ENCODE results near the gene PGGHG. TPM values are rescaled to one million over a fixed set of nuclear protein-coding genes. Genes with fewer than 3 reads are reported as not detected.

The PGGHG gene
- total RNA-seq, 2 experiments from 2014 or later: 214 to 229 TPM

DNA sequence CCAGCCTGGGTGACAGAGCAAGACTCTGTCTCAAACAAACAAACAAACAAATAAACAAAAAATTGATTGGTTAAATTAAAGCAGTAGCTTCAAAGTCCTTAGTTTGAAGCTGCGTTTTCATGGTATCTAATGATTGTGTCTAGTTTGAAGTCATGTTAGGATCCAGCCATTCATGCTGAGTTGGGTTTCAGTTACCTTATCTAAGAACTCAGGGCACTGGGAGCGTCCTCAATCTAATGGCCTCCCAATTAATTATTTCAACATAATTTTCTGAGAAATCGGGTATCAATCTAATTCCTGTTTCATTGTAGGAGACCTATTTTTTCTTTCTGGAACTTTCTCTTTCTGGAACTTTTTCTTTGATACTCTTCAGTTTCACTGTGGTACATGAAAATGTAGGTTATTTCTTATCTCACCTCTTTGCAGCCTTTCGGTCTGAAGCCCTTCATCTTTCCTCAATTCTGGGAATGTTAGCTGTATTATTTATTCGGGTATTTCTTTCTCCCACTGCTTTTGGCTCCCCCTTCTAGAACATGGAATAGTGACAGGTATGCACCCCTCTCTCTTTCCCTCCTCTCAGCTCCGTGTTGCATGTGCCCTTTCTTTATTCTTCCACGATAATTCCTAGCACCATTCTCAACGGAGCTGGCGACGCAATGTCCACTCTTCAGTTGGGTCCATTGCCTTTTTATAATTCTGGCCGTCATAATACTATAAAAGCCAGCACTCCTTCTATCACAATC is 56.1 kb downstream of the PGGHG start:
- Mint-ChIP-seq H3K27ac (no peak overlapping the region), H3K9me3 (ENCODE audit: low read depth) (no peaks in the 10 kb centered on the region), H3K27me3 (peaks cover 21% of the 10 kb centered on the region), H3K4me1 (peaks cover 12% of the 10 kb centered on the region), H3K4me3 (no peak overlapping the region), H3K36me3 (peaks cover 2% of the 10 kb centered on the region)
- DNase-seq: no peak
- no peak for ATAC-seq
- CTCF ChIA-PET: interaction anchor here (1.1 to 1.3 kb wide), 3 partner anchors 9 to 17 kb away, joined by 3 read pairs; no protein-coding TSS in a partner anchor

Other genes with a start within 250 kb of the PGGHG start
- not detected for gene SCGB1C1, start 96.0 kb upstream of the PGGHG start, total RNA-seq
- 10 to 100 TPM; 28.8 to 31.7 TPM for gene BET1L, start 81.7 kb upstream of the PGGHG start, total RNA-seq
- gene RIC8A, start 81.4 kb upstream of the PGGHG start, total RNA-seq: 100 to 1,000 TPM; 110 to 113 TPM
- 10 to 100 TPM; 12.8 to 15.9 TPM for gene SIRT3, start 52.8 kb upstream of the PGGHG start, total RNA-seq
- gene PSMD13, start 52.1 kb upstream of the PGGHG start, total RNA-seq: 100 to 1,000 TPM; 166 to 199 TPM
- 1 to 10 TPM; 3.8 to 6.9 TPM for gene NLRP6, start 10.7 kb upstream of the PGGHG start, total RNA-seq
- not detected for gene IFITM5, start 10.4 kb downstream of the PGGHG start, total RNA-seq
- gene IFITM2, start 18.7 kb downstream of the PGGHG start, total RNA-seq: 1,000 to 10,000 TPM in 1 of 2 experiments, 100 to 1,000 TPM in 1; 646 to 1,401 TPM
- gene IFITM1, start 24.9 kb downstream of the PGGHG start, total RNA-seq: 100 to 1,000 TPM; 459 to 909 TPM
- gene IFITM3, start 31.7 kb downstream of the PGGHG start, total RNA-seq: 100 to 1,000 TPM in 1 of 2 experiments, 10 to 100 TPM in 1; 53.7 to 166 TPM
- gene B4GALNT4, start 80.4 kb downstream of the PGGHG start, total RNA-seq: under 1 TPM in 1 of 2 experiments, not detected in 1; 0.32 TPM
- under 1 TPM; 0.09 to 0.18 TPM for gene PKP3, start 105.1 kb downstream of the PGGHG start, total RNA-seq
- 100 to 1,000 TPM in 1 of 2 experiments, 10 to 100 TPM in 1; 96.2 to 198 TPM for gene SIGIRR, start 125.9 kb downstream of the PGGHG start, total RNA-seq
- gene ANO9, start 152.9 kb downstream of the PGGHG start, total RNA-seq: 10 to 100 TPM; 33.0 to 79.4 TPM
- gene PTDSS2, start 161.2 kb downstream of the PGGHG start, total RNA-seq: 10 to 100 TPM; 26.6 to 31.2 TPM
- 100 to 1,000 TPM in 1 of 2 experiments, 10 to 100 TPM in 1; 98.4 to 113 TPM for gene RNH1, start 218.1 kb downstream of the PGGHG start, total RNA-seq
- gene HRAS, start 246.4 kb downstream of the PGGHG start, total RNA-seq: 10 to 100 TPM; 50.7 to 53.8 TPM
- gene LRRC56, start 248.4 kb downstream of the PGGHG start, total RNA-seq: 1 to 10 TPM; 1.7 to 2.1 TPM